Measurements from ENCODE around the gene CDK13.
"Not testable (repeated sequence)": the region's sequence is repeated elsewhere in the genome, so short reads cannot be mapped to it uniquely, and the experiment has no call there.

CDK13 gene

GRCh38 chr7:40133561-40134427 is 183.7 kb downstream of the CDK13 start:
- no peak for TF ChIP-seq CTCF (conservative IDR thresholded peaks at IDR 0.05; ENCODE audit: low read depth, low read length)
- peak; percentile 38 for DNase-seq (ENCODE audit: low read depth)
- H3K4me3 ChIP-seq (ENCODE audit: low read depth, low read length) = peak overlapping the region; percentile 93

GRCh38 chr7:40134428-40135316 is 184.6 kb downstream of the CDK13 start, which contains the start of the genes MPLKIP and SUGCT:
Gene MPLKIP (minus strand): TSS chr7:40134622. CDS start chr7:40134567, 55 bp downstream.
Gene SUGCT (plus strand): TSS chr7:40135005.
- TF ChIP-seq CTCF (conservative IDR thresholded peaks at IDR 0.05; ENCODE audit: low read depth, low read length) = peak; percentile 58
- peak; percentile 92 for DNase-seq (ENCODE audit: low read depth)
- H3K4me3 ChIP-seq (ENCODE audit: low read depth, low read length) = peak within 1 kb of the TSS; percentile 93

GRCh38 chr7:40135317-40135610 is 185.2 kb downstream of the CDK13 start:
- TF ChIP-seq CTCF (conservative IDR thresholded peaks at IDR 0.05; ENCODE audit: low read depth, low read length) = no peak
- DNase-seq (ENCODE audit: low read depth) = peak; percentile 11
- H3K4me3 ChIP-seq (ENCODE audit: low read depth, low read length) = peak overlapping the region; percentile 93

- no peak for TF ChIP-seq CTCF (conservative IDR thresholded peaks at IDR 0.05; ENCODE audit: low read depth, low read length)
- no peak overlapping the region for H3K4me3 ChIP-seq (ENCODE audit: low read depth, low read length)
- no peak for DNase-seq (ENCODE audit: low read depth)
Observed at GRCh38 chr7:40137563-40137962, 187.5 kb downstream of the CDK13 start.

- no peak overlapping the region for H3K4me3 ChIP-seq (ENCODE audit: low read depth, low read length)
- TF ChIP-seq CTCF (conservative IDR thresholded peaks at IDR 0.05; ENCODE audit: low read depth, low read length) = no peak
- DNase-seq (ENCODE audit: low read depth) = no peak
Observed at GRCh38 chr7:40138973-40139372, 188.9 kb downstream of the CDK13 start.

- not testable (repeated sequence) for DNase-seq (ENCODE audit: low read depth); H3K4me3 ChIP-seq (ENCODE audit: low read depth, low read length)
Observed at GRCh38 chr7:40139891-40140290, 189.8 kb downstream of the CDK13 start.

GRCh38 chr7:40141916-40142315 is 191.9 kb downstream of the CDK13 start:
- not testable (repeated sequence) for DNase-seq (ENCODE audit: low read depth); H3K4me3 ChIP-seq (ENCODE audit: low read depth, low read length)

GRCh38 chr7:40145596-40146130 is 195.6 kb downstream of the CDK13 start:
- DNase-seq (ENCODE audit: low read depth); H3K4me3 ChIP-seq (ENCODE audit: low read depth, low read length): not testable (repeated sequence)
